KOPT-K1 (cell line): ENCODE results near the gene ZC3H12C.

Experiments used
- H3K27ac ChIP-seq: fragments of 200-600 bp; sonication (generic); 2 replicates; pipeline ENCODE4 v1.5.1; 2016; ENCODE audit warnings: antibody characterized with exemption, mild to moderate bottlenecking, low read depth, low read length; ENCODE audit not compliant: poor library complexity, severe bottlenecking
- H3K36me3 ChIP-seq: fragments of 200-600 bp; sonication (generic); 2 replicates; pipeline ENCODE4 v1.5.1; 2017; ENCODE audit warnings: antibody characterized with exemption, mild to moderate bottlenecking, low read length, moderate library complexity; ENCODE audit not compliant: insufficient read depth
- H3K9me3 ChIP-seq: fragments of 200-600 bp; sonication (generic); 2 replicates; pipeline ENCODE4 v1.5.1; 2017; ENCODE audit warnings: antibody characterized with exemption, low read length, mild to moderate bottlenecking; ENCODE audit not compliant: insufficient read depth, poor library complexity, severe bottlenecking

ZC3H12C gene

DNA sequence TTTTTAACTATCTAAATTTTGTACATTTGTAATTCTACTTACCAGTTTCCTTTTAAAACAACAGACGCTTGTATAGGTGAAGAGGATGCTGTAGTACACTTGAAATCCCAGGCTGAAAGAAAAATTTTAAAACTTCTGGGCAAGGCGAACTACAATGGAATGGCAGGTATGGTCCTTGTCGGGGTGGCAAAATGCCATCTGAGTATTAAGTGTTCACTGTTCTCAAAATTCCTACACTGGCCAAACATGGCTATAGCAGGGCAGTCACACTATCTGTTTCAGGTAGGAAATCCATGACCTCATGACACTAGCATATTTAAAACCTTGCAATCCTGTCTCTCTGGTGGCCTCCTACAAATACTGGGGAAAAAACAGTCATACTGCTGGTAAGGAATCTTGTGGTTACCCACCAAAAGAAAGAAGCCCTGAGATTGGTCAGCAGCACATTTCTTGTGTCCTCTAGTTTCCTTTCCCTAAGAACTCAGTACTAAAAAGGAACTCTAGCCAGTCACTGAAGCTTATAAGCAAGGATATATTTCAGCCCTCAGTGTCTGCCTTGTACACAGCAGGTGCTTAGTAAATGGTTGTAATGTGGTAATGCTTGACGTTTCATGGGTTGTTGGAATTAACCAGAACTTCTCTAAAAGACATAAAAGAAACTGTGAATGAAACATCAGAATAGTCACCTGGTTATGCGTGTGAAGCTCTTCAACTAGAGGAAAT is 5.2 kb upstream of the ZC3H12C start:
- H3K36me3 ChIP-seq, result no peaks in the 10 kb centered on the region
- no peak overlapping the region for H3K27ac ChIP-seq
- H3K9me3 ChIP-seq, result peaks cover 4% of the 10 kb centered on the region

GRCh38 chr11:110088535-110089344 is 4.5 kb upstream of the ZC3H12C start:
- Histone ChIP-seq H3K27ac (no peak overlapping the region), H3K9me3 (peaks cover 4% of the 10 kb centered on the region), H3K36me3 (no peaks in the 10 kb centered on the region)

- H3K36me3 ChIP-seq, result no peaks in the 10 kb centered on the region
- H3K27ac ChIP-seq, result no peak overlapping the region
- peaks cover 4% of the 10 kb centered on the region for H3K9me3 ChIP-seq
Measured at GRCh38 chr11:110089617-110090282, 3.4 kb upstream of the ZC3H12C start.

DNA sequence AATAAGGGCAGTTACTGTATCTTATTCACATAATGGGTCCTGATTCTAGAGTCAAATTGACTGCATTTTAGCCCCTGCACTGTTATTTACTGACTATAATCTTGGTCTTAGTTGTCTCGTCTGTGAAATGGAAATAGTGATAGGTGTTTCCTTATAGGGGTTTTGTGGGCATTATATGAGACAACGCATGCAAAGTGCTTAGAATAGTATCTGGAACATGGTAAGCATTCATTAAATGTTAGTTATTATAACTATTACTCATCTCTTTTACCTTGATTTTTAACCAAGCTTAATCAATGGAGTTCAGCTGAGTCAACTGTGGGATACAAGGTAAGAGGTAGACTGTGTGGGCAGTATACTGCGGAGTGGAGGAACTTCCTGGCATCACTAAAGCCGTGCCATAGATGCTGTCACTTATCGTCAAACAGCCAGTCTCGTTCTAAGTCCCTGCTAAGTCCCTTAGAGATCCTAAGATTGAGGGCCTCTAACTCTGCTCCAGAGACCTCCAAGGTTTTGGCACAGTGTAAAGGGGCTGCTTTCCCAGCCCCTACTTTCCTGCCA is 2.6 kb upstream of the ZC3H12C start:
- Histone ChIP-seq H3K9me3 (peaks cover 4% of the 10 kb centered on the region), H3K27ac (no peak overlapping the region)

DNA sequence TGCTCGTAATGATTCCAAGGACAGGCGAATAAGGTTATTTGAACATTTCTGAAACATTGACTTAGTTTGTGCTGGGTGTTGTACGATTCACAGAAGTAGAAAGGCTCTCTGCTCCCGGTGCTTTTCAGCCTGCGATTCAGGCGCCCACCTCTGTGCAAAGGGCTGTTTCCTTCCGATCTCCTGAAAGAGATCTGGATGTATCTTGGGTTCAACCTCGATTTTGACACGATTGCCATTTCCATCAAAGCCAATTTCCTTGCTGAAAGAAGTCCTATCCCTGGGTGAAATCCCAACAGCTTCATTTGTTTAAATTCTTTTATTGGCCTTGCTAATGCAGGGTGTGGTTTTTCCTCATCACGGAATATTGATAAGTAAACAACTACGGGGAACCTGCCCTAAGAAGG is 1.1 kb upstream of the ZC3H12C start:
- Histone ChIP-seq H3K9me3 (peaks cover 4% of the 10 kb centered on the region), H3K36me3 (no peaks in the 10 kb centered on the region), H3K27ac (no peak overlapping the region)

More for the DNA sequence above, 2.6 kb upstream of the ZC3H12C start:
- H3K36me3 ChIP-seq, result no peaks in the 10 kb centered on the region

DNA sequence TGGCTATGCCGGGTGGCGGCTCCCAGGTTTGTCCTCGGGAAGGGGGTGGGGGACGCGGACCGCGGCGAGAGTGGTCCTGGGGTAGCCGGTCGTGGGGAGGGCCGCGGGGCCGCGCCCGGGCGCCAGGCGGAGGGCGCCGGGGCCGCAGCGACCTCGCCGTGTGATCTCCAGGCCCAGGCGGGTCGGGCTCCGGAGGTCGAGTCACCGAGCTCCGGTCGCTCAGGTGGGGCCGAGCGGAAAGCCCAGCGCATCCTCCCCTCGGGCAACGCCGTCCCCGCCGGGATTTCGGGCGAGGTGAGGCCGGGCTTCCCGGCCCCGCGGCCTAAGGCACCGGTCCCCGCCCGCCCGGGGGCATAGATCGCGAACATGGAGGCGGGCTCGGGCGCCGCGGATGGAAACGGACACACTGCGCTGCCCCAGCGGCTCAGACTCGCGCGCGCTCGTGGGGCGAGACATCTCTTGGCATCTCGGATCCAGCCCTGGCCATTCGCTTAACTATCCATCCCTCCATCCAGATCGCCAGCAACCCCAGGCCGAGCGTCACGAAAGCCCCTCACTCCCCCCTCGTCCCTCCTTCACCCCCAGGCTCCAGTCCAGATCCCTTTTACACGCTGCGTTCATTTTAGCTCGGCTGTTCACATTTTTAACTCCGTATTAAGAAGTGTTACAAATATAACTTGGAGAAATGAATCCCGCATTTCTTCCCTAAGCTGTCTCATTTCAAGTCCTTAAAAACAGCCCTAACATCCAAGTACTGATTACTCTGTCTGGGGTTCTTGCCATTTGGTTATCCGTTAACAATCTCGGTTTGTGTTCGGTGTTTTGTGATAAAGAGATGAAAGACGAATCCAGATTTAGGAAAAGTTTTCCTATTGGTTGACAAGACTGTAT is 460 bp downstream of the ZC3H12C start:
- H3K36me3 ChIP-seq, result no peaks in the 10 kb centered on the region
- no peak overlapping the region for H3K27ac ChIP-seq
- H3K9me3 ChIP-seq, result peaks cover 4% of the 10 kb centered on the region

GRCh38 chr11:110094298-110095285 is 1.4 kb downstream of the ZC3H12C start:
- H3K36me3 ChIP-seq, result no peaks in the 10 kb centered on the region
- peaks cover 4% of the 10 kb centered on the region for H3K9me3 ChIP-seq
- H3K27ac ChIP-seq, result no peak overlapping the region

DNA sequence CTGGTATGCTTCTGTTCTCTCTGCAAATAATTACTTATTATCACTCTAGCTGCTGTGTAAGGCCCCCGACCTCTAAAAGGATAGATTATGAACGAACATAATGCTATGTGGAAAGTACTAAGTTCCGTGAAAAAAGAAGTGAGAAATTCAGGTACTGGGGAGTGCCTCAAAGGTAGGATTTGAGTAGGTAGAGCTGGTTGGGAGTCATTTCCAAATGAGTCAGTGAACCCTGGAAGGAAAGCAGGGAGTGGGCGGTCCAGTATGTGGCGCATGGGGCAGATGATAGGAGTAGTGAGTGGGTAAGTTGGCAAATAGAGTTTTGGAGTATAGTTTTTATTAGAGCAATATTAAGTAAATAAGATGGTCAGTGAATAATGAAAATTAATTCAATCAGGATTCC is 2.4 kb downstream of the ZC3H12C start:
- Histone ChIP-seq H3K9me3 (peaks cover 4% of the 10 kb centered on the region), H3K27ac (no peak overlapping the region)

DNA sequence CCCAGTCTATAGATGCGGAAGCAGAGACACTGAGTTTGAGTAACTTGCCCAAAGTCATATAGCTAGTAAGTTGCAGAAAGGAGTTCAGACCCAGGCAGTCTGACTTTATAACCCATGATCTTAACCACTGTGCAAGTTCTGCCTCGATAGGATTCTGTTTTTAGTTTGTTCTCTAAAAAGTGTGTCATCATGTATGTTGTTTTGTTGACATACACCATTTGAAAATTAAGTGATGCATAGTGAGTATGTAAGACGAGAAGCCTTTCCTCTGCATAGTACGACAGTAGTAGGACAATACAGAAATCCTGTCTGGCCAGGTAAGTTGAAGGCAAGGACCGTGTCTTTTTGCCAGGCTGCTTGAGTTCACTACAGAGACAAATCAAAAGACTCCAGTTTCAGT is 3.3 kb downstream of the ZC3H12C start:
- H3K27ac ChIP-seq, result no peak overlapping the region
- H3K36me3 ChIP-seq, result no peaks in the 10 kb centered on the region
- H3K9me3 ChIP-seq, result peaks cover 4% of the 10 kb centered on the region

More for the DNA sequence above, 2.4 kb downstream of the ZC3H12C start:
- H3K36me3 ChIP-seq, result no peaks in the 10 kb centered on the region

DNA sequence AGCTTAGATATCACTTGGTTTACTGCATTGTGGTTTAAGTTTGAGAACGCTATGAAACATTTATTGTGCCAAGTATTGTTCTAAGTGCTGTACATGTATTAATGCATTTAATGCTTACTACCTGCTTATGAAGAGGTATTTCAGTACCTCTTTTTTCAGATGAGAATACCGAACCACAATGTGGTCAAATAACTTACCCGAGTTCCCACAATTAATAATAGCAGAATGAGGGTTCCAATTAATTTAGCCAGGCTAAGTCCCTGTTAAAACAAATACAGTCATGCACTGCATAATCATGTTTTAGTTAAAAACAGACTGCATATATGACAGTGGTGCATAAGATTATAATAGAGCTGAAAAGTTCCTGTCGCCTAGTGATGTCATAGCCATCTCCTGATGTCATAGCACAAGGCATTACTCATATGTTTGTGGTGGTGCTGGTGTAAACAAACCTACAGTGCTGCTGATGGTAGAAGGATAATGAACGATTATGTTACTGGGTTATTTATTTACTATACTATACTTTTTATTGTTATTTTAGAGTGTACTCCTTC is 4.3 kb downstream of the ZC3H12C start:
- H3K36me3 ChIP-seq, result no peaks in the 10 kb centered on the region
- no peak overlapping the region for H3K27ac ChIP-seq
- no peaks in the 10 kb centered on the region for H3K9me3 ChIP-seq

GRCh38 chr11:110098645-110099044 is 5.5 kb downstream of the ZC3H12C start:
- Histone ChIP-seq H3K36me3 (no peaks in the 10 kb centered on the region), H3K9me3 (no peaks in the 10 kb centered on the region), H3K27ac (no peak overlapping the region)

GRCh38 chr11:110100476-110101240 is 7.5 kb downstream of the ZC3H12C start:
- Histone ChIP-seq H3K27ac (no peak overlapping the region), H3K9me3 (no peaks in the 10 kb centered on the region), H3K36me3 (no peaks in the 10 kb centered on the region)
